Measurements from ENCODE around the gene ZKSCAN2.

ZKSCAN2 gene

GRCh38 chr16:25257470-25257955, at the start of gene ZKSCAN2:
Gene ZKSCAN2, minus strand, starts transcription at chr16:25257845. Its CDS starts 718 bp downstream, at chr16:25257127.
- DNase-seq, result peak; percentile 91

- no peak for DNase-seq
These were observed 42.3 kb upstream of the ZKSCAN2 start for GRCh38 chr16:25299792-25300590.

- DNase-seq, result no peak
These were observed 40.7 kb upstream of the ZKSCAN2 start for GRCh38 chr16:25298165-25298872.

DNA sequence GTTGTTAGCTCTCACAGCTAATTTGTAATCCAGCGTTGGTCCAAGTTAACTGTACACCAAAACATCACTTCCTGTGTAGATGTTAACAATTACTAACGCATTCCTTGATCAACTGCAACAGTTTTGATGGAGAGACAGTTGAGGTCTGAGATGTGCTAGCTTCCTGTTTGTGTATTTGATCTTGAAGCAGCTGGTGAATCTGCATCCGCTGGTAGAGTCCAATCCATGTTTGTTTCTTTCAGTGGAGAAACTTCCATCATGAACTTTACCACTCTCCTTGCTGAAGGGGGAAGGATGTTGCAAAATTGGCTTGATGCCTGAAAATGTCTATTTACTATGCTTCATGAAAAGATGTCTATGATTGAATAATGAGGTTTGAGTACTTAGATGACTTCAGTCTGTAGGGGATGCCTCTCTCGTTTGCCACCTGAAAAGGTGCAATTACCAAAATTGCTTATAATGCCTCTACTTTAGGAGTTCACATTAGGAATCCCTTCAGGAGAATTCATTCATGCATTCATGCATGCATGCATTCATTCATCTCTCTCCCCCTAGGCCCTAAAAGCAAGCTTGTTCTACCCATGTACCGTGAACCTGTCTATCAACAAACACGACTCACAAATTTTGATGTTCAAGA, 39.6 kb upstream of the ZKSCAN2 start:
- no peak for DNase-seq

DNA sequence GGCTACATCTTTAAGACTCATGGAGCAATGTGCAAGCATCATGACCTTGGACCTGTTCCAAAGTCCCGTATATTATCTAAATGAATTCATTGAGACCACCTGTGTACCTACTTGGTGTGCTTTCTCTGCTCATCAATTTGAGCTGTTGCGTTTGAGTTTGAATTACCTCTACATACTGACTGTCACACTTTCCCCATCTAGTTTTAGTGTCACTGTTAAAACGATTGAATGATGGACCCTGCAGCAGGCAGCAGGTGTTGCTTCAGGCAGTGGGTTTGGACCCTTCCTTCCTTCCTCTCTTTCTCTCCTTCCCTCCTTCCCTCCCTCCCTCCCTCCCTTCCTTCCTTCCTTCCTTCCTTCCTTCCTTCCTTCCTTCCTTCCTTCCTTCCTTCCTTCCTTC, 33.9 kb upstream of the ZKSCAN2 start:
- no peak for DNase-seq

- DNase-seq, result no peak
These were observed 31.8 kb upstream of the ZKSCAN2 start for GRCh38 chr16:25289466-25289865.

DNA sequence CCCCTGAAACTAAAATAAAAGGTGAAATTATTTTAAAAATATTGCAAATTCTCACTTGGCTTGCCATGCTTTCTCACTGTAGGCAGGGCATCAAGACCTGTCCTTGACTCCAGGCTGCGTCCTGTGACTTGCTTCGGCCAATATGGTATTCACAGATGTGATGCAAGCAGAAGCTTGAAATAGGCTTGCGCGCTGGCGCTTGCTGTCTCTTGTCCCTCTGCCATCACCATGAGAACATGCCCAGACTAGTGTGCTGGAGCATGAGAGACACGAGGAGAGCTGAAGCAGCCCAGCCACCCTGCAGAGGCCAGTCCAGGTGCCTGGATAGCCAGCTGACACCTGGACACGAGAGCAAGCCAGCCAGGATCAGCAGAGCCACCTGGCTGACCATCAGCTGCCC, 21.8 kb upstream of the ZKSCAN2 start:
- DNase-seq, result no peak

- DNase-seq, result no peak
These were observed 13.8 kb upstream of the ZKSCAN2 start for GRCh38 chr16:25271421-25271820.

- no peak for DNase-seq
These were observed 12.9 kb upstream of the ZKSCAN2 start for GRCh38 chr16:25270577-25270976.

DNA sequence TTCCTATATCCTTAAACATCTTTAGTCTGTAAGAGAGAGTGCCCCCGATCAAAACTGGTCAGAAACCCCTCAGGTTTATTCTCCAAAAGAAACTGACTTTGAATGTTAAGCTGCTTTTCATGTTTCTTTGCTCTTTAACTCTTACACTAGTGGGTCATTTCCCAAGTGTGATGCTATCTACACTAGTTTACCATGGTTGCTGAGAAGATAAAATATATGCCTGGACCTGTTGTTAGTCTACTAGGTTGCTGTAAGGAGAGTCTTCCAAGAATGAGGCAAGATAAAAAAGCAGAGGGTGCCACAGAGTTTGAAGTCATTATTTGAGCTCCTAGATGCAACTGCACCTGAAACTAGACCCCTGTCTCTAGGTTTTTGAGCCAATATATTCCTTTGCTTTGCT, 12.2 kb upstream of the ZKSCAN2 start:
- DNase-seq, result no peak

GRCh38 chr16:25265968-25266367, 8.3 kb upstream of the ZKSCAN2 start:
- no peak for DNase-seq

GRCh38 chr16:25264597-25264996, 7.0 kb upstream of the ZKSCAN2 start:
- DNase-seq, result no peak

- DNase-seq, result no peak
These were observed 2.8 kb upstream of the ZKSCAN2 start for GRCh38 chr16:25260416-25260815.

DNA sequence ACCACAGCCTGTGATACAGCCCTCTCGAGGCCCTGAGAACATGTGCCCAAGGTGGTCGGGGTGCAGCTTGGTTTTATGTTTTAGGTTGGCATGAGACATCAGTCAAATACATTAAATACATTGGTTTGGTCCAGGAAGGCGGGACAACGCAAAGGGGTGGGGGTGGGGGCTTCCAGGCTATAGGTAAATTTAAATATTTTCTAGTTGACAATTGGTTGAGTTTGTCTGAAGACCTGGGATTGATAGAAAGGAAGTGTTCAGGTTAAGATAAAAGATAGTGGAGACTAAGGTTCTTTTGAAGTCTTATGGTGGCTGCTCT, 1.2 kb upstream of the ZKSCAN2 start:
- no peak for DNase-seq

- peak; percentile 96 for DNase-seq
These were observed 563 bp upstream of the ZKSCAN2 start for GRCh38 chr16:25257956-25258860.

DNA sequence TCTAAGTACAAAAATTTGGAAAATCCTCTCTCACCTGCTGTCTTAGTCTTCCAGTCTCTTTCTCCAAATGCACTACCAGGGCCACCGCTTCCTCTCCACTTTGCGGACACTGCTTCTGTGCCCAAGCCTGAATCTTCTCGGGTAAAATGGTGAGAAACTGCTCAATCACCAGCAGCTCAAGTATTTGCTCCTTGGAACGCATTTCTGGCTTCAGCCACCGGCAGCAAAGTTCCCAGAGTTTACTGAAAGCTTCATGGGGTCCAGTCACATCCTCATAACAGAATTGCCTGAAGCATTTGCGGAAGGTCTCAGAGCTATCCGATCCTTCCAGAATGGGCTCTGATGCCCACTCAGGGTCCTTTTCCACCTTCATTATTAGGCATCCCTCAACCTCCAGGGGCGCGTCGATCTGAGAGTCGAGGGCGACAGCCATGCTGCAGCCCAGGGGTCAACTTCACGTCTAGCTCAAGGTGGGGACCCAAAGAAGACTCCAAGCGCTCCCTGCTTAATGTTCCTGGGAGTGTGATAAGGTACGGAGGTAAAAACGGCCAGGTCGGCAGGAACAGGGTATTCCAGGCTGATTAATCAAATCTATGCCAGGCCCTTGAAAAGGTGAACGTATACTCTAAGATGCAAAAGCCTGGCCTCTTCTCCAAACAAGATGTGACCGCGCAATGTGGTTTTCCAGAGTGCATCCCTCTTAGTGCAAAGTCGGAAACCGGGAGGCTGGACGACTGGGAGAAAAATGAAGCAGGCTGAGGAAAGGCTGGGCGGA, 763 bp downstream of the ZKSCAN2 start:
- peak; percentile 56 for DNase-seq

DNA sequence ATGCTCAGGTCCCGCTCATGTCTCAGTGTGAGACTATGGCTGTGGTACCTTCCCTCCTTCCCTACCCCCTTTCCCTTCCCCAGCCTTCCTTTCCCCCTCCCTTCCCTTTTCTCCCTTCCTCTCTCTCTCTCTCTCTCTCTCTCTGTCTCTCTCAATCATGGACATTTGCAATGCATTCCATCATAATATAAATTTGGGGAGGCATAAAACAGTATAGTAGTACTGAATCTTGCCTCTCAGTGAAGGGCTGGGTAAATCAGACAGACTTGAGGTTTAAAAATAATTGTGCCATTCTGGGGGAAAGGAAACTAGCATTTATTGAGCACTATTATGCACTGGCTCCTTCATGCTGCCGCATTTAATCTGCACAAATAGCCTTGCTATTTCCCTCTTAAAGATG, 4.3 kb downstream of the ZKSCAN2 start:
- no peak for DNase-seq

GRCh38 chr16:25250467-25250866, 7.2 kb downstream of the ZKSCAN2 start:
- DNase-seq, result no peak

- DNase-seq, result no peak
These were observed 21.7 kb downstream of the ZKSCAN2 start for GRCh38 chr16:25235991-25236390.

- no peak for DNase-seq
These were observed 29.3 kb downstream of the ZKSCAN2 start for GRCh38 chr16:25228372-25228771.

DNA sequence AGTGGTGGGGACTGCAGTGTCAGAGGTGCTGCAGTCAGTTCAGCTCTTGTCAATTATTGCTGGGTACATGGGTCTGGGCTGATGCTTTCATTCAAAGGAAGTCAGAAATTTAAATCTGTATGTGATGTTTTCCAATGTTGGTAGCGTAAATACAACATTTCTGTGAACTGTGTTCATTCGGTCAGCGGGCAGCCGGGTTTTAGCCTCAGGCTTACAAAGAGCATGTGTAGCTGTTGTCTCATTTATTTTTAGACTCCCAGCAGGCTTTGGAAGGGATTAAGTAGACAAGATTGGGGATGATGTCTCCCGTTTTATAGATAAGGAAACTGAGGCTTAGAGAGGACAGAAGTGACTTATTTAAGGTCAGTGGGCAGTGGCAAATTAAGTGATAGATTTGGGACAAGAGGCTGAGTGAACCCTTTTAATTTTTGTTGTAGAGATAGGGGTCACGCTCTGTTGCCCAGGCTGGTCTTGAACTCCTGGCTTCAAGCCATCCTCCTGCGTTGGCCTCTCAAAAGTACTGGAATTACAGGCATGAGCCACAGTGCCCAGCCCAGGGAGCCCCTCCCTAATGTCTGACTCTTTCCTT, 32.8 kb downstream of the ZKSCAN2 start:
- no peak for DNase-seq

DNA sequence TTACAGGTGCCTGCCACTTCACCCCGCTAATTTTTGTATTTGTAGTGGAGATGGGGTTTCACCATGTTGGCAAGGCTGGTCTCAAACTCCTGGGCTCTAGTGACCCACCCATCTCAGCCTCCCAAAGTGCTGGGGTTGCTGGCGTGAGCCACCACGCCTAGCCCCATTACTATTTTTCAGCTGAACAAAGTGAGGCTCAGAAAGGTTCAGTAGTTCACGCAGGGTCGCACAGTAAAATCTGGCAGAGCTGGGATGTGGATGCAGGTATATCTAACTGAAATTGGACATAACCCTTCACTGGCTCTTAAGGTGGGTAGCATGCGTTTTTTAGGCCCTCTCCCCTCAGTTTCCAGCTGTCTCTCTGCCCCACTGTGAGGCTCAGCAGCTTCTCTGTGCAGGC, 33.7 kb downstream of the ZKSCAN2 start:
- DNase-seq, result no peak
